HG03196 (cell line): ENCODE measurements around the gene CRACR2B.

Experiments
- ATAC-seq: cut with Tn5 transposase; IDR thresholded peaks from one replicate; pipeline ENCODE4 v1.9.1; 2021; ENCODE audit not compliant: unreplicated experiment

Gene CRACR2B

GRCh38 chr11:827897-828192 lies at the start of gene CRACR2B:
Gene CRACR2B (plus strand): TSS chr11:827919. CDS start chr11:828608, 689 bp downstream.
- ATAC-seq, result no peak

GRCh38 chr11:778976-779954 lies 48.5 kb upstream of the CRACR2B start:
- ATAC-seq, result no peak

- no peak for ATAC-seq
Observed at GRCh38 chr11:779955-780532, 47.7 kb upstream of the CRACR2B start.

GRCh38 chr11:782264-783174 lies 45.2 kb upstream of the CRACR2B start:
- ATAC-seq, result no peak

GRCh38 chr11:783581-784015 lies 44.1 kb upstream of the CRACR2B start:
- no peak for ATAC-seq

- ATAC-seq, result no peak
Observed at GRCh38 chr11:786235-787083, 41.3 kb upstream of the CRACR2B start.

- no peak for ATAC-seq
Observed at GRCh38 chr11:787084-787675, 40.5 kb upstream of the CRACR2B start.

- ATAC-seq, result no peak
Observed at GRCh38 chr11:788009-788640, 39.6 kb upstream of the CRACR2B start.

GRCh38 chr11:788953-789940 lies 38.5 kb upstream of the CRACR2B start:
- ATAC-seq, result no peak

- ATAC-seq, result no peak
Observed at GRCh38 chr11:789943-790342, 37.8 kb upstream of the CRACR2B start, which contains the start of gene CEND1. Gene CEND1 (minus strand): TSS chr11:790090. CDS start chr11:788576, 1,514 bp downstream.

GRCh38 chr11:790721-791564 lies 36.8 kb upstream of the CRACR2B start:
- ATAC-seq, result no peak

GRCh38 chr11:791658-792534 lies 35.8 kb upstream of the CRACR2B start:
- ATAC-seq, result no peak

- no peak for ATAC-seq
Observed at GRCh38 chr11:792535-792821, 35.2 kb upstream of the CRACR2B start.

- ATAC-seq, result no peak
Observed at GRCh38 chr11:792873-793272, 34.8 kb upstream of the CRACR2B start.

- no peak for ATAC-seq
Observed at GRCh38 chr11:793556-793955, 34.2 kb upstream of the CRACR2B start.

- no peak for ATAC-seq
Observed at GRCh38 chr11:794013-794765, 33.5 kb upstream of the CRACR2B start.
